Activated naive CD8-positive, alpha-beta T cell treated with anti-CD3 and anti-CD28 coated beads, Interleukin-2, amount 10 ng/mL, durations not matched to agents 7 days and 5 days (primary cell): ENCODE measurements around the gene NME3. TPM values are rescaled to one million over a fixed set of nuclear protein-coding genes. Genes with fewer than 3 reads are reported as not detected.
A peak's percentile ranks its signal among the peaks of the same experiment; 100 is the strongest.

ENCODE experiments used
- ATAC-seq: fragments of 150-1000 bp; cut with Tn5 transposase; one replicate; pipeline ENCODE4 v1.10.0; 2021; ENCODE audit warnings: low read depth, moderate library complexity
- POLR2A ChIA-PET: fragments of 350-600 bp; sonication (Branson Sonifier 250); formaldehyde crosslinking; loops from one replicate; lab custom pipeline; 2021; ENCODE audit warnings: antibody characterized with exemption; lab: Charles Lee
- DNase-seq: peaks from one replicate; pipeline ENCODE4 v3.0.0; 2021
- H3K27ac Mint-ChIP-seq: one replicate; pipeline ENCODE4 v1.8.0; 2022; ENCODE audit warnings: mild to moderate bottlenecking, mixed read lengths
- H3K27me3 Mint-ChIP-seq: one replicate; pipeline ENCODE4 v1.8.0; 2022; ENCODE audit warnings: mild to moderate bottlenecking, moderate library complexity, mixed read lengths
- H3K36me3 Mint-ChIP-seq: one replicate; pipeline ENCODE4 v1.8.0; 2021; ENCODE audit warnings: mild to moderate bottlenecking, mixed read lengths
- H3K4me1 Mint-ChIP-seq: one replicate; pipeline ENCODE4 v1.8.0; 2021; ENCODE audit warnings: mixed read lengths
- H3K4me3 Mint-ChIP-seq: one replicate; pipeline ENCODE4 v1.8.0; 2022; ENCODE audit warnings: mild to moderate bottlenecking, moderate library complexity, mixed read lengths
- H3K9me3 Mint-ChIP-seq: one replicate; pipeline ENCODE4 v1.8.0; 2021; ENCODE audit warnings: mixed read lengths
- total RNA-seq, 2 experiments: library from RNA; stranded (reverse); gene quantifications; one replicate each; pipeline ENCODE4 v1.2.3, GENCODE V29; 2021

NME3 gene
- total RNA-seq, 2 experiments from 2014 or later, result 58.1 to 60.9 TPM

DNA sequence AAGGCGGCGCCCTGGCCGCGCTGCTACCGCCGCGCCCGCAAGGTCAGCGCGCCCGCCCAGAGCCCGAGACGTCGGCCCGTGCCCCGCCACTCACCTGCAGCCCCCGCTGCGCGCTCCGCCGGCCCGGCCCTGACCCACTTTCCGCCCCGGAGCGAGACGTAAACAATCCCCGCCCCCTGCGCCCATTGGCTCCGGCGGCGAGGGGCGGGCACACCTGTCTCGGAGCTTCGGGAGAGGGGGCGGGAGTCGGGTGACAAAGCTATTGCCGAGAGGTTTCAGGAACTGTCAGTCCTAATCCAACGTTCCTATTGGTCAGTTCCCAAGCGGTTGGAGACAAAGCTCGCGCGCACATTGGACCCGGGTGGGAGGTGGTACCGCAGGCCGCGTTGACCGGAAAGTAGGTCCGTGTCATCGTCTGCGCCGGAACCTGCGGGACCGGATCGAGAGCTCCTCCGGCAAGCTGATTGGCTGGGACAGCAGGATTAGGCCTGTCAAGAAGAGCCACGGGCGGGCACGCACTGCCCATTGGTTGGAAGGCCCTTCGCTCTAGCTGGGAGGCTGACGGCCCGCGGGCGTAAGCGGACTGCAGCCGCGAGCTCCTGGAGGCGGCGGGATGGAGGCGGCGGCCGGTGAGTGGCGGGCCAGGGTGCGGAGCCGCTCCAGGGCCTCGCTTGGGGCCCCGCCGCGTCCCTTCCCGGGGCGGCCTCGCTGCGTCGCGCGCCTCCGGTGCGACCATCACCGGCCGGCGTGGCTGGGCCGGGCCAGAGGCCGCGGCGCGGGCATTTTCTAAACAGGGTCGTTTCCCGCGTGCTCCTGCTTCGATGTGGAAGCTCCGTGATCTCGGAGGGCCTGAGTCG, 11.3 kb upstream of the NME3 start, which contains the start of the genes NUBP2 and SPSB3:
Gene NUBP2 (plus strand): TSS at position 553 of the 857 bp plus-strand sequence. CDS start 61 bp downstream, at position 614.
Gene SPSB3 (minus strand): TSS at position 164 of the 857 bp plus-strand sequence. CDS start 1,088 bp downstream, outside the sequence.
- Mint-ChIP-seq H3K27me3 (no peaks in the 10 kb centered on the region), H3K4me1 (peaks cover 17% of the 10 kb centered on the region), H3K9me3 (no peaks in the 10 kb centered on the region), H3K4me3 (peak within 1 kb of the TSS; percentile 91), H3K36me3 (peaks cover 3% of the 10 kb centered on the region), H3K27ac (peak within 1 kb of the TSS; percentile 85)
- ATAC-seq (peak; percentile 91), DNase-seq (peak; percentile 94)
- POLR2A ChIA-PET, result interaction anchor here (0.6 to 3.7 kb wide), 18 partner anchors 9 to 1107 kb away, joined by 3 to 88 read pairs (median 6); partner anchors contain the start of genes EME2, FAHD1, HAGH and IFT140

GRCh38 chr16:1781758-1782407, 10.5 kb upstream of the NME3 start:
- POLR2A ChIA-PET, result interaction anchor here (0.9 to 3.7 kb wide), 14 partner anchors 9 to 373 kb away, joined by 3 to 88 read pairs (median 7); partner anchors contain the start of genes EME2, FAHD1, HAGH and IFT140
- ATAC-seq (no peak), DNase-seq (no peak)
- Mint-ChIP-seq H3K27ac (peak overlapping the region; percentile 70), H3K4me3 (peak overlapping the region; percentile 89), H3K36me3 (peaks cover 3% of the 10 kb centered on the region), H3K27me3 (no peaks in the 10 kb centered on the region), H3K9me3 (no peaks in the 10 kb centered on the region), H3K4me1 (peaks cover 17% of the 10 kb centered on the region)

- DNase-seq (peak; percentile 30), ATAC-seq (no peak)
- peak overlapping the region; percentile 89 for H3K4me3 Mint-ChIP-seq
- peaks cover 3% of the 10 kb centered on the region for H3K36me3 Mint-ChIP-seq
- POLR2A ChIA-PET, result interaction anchor here (1.1 to 3.7 kb wide), 5 partner anchors 9 to 103 kb away, joined by 3 to 88 read pairs (median 9); partner anchors contain the start of genes EME2, FAHD1, HAGH and JPT2
- peak overlapping the region; percentile 70 for H3K27ac Mint-ChIP-seq
- no peaks in the 10 kb centered on the region for H3K27me3 Mint-ChIP-seq
- H3K9me3 Mint-ChIP-seq, result no peaks in the 10 kb centered on the region
- H3K4me1 Mint-ChIP-seq, result peaks cover 17% of the 10 kb centered on the region
Measured at GRCh38 chr16:1781254-1781653, 9.9 kb upstream of the NME3 start.

GRCh38 chr16:1780677-1781072, 9.3 kb upstream of the NME3 start:
- Mint-ChIP-seq H3K27me3 (no peaks in the 10 kb centered on the region), H3K9me3 (no peaks in the 10 kb centered on the region), H3K4me3 (peak overlapping the region; percentile 89), H3K36me3 (peaks cover 3% of the 10 kb centered on the region), H3K4me1 (peaks cover 17% of the 10 kb centered on the region), H3K27ac (no peak overlapping the region)
- ATAC-seq (no peak), DNase-seq (no peak)
- POLR2A ChIA-PET, result interaction anchor here (0.8 to 1.1 kb wide), 2 partner anchors 10 to 18 kb away, joined by 3 read pairs; partner anchors contain the start of gene NME3

DNA sequence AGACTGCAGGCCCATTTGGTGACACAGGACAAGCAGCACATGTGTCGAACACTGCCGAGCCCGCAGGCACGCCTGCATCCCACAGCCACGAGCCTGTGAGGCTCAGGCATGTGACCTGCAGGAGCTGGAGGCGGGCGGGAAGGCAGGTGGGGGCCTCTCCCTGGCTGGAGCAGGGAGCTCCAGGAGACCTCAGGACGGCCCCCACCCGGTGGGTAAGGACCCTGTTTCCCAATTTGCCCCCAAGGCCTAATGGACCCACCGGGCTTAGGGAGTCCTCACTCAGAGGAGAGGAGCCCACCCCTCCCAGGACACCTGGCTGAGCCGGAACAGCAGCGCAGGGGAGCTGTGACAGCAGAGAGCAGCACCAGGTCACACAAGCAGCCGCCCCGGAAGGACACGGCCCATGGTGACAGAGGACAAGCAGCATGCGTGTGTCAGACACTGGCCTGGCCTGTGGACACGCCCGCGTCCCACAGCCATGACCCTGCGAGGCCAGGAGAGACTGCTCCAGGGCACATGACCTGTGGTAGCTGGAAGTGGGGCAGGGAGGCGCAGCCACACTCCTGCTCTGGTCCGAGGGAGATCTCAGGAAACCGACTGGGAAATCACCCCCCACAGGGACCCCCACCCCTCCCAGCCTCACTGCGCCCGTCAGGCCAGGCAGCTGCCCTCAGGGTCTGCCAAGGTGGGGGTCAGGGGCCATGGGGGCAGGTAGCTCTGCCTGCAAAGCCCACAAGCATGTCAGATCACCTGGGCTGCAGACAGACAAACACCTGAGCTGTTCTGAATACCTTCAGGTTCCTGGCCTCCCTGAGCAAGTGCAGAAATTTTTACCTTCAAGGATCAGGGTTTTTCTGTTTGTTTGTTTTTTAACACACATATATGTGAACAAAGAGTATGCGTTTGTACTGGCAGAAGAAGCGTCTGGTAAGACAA, 8.7 kb upstream of the NME3 start:
- ATAC-seq (no peak), DNase-seq (no peak)
- no peak overlapping the region for H3K4me3 Mint-ChIP-seq
- H3K27me3 Mint-ChIP-seq, result no peaks in the 10 kb centered on the region
- H3K4me1 Mint-ChIP-seq, result peaks cover 16% of the 10 kb centered on the region
- no peaks in the 10 kb centered on the region for H3K9me3 Mint-ChIP-seq
- no peak overlapping the region for H3K27ac Mint-ChIP-seq
- peaks cover 3% of the 10 kb centered on the region for H3K36me3 Mint-ChIP-seq
- POLR2A ChIA-PET, result interaction anchor here (0.8 to 1.5 kb wide), 2 partner anchors 9 to 10 kb away, joined by 3 to 4 read pairs; partner anchors contain the start of gene NME3

DNA sequence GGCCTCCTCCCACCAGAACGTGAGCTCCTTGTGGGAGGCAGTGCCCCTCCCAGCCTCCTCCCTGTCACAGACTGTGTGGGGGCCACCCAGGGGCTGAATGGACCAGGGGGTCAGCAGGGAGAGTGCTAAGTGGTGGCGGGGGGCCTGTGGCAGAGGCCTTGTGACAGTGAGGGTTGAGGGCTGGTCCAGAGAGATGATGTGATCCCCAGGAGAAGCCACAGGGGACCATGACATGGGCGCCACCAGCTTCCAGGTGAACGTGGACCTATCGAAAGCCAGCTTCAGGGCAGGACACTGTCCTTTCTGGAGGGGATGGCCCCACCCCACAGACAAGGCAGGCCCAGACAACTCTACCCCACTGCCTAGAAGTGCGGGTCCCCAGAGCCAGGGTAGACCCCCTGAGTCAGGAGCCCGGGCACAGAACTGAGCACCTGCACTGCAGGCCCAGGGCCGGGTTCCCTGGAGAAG, 7.9 kb upstream of the NME3 start:
- H3K9me3 Mint-ChIP-seq, result no peaks in the 10 kb centered on the region
- H3K4me1 Mint-ChIP-seq, result peaks cover 16% of the 10 kb centered on the region
- H3K4me3 Mint-ChIP-seq, result no peak overlapping the region
- peaks cover 3% of the 10 kb centered on the region for H3K36me3 Mint-ChIP-seq
- H3K27me3 Mint-ChIP-seq, result no peaks in the 10 kb centered on the region
- DNase-seq (no peak), ATAC-seq (no peak)
- POLR2A ChIA-PET, result interaction anchor here (1.5 kb wide), 1 partner anchor 9 kb away, joined by 4 read pairs; no protein-coding TSS in a partner anchor
- H3K27ac Mint-ChIP-seq, result peak overlapping the region; percentile 20

- ATAC-seq (no peak), DNase-seq (no peak)
- Mint-ChIP-seq H3K36me3 (peaks cover 3% of the 10 kb centered on the region), H3K27me3 (no peaks in the 10 kb centered on the region), H3K9me3 (no peaks in the 10 kb centered on the region), H3K4me1 (peaks cover 14% of the 10 kb centered on the region), H3K27ac (peak overlapping the region; percentile 20), H3K4me3 (no peak overlapping the region)
- POLR2A ChIA-PET, result interaction anchor here (1.5 kb wide), 1 partner anchor 9 kb away, joined by 4 read pairs; no protein-coding TSS in a partner anchor
Measured at GRCh38 chr16:1778200-1779179, 7.1 kb upstream of the NME3 start.

GRCh38 chr16:1777375-1778199, 6.2 kb upstream of the NME3 start:
- peaks cover 3% of the 10 kb centered on the region for H3K36me3 Mint-ChIP-seq
- DNase-seq (no peak), ATAC-seq (no peak)
- H3K27ac Mint-ChIP-seq, result no peak overlapping the region
- H3K4me1 Mint-ChIP-seq, result peaks cover 12% of the 10 kb centered on the region
- no peaks in the 10 kb centered on the region for H3K9me3 Mint-ChIP-seq
- H3K4me3 Mint-ChIP-seq, result no peak overlapping the region
- POLR2A ChIA-PET, result no interaction called here
- H3K27me3 Mint-ChIP-seq, result no peaks in the 10 kb centered on the region

DNA sequence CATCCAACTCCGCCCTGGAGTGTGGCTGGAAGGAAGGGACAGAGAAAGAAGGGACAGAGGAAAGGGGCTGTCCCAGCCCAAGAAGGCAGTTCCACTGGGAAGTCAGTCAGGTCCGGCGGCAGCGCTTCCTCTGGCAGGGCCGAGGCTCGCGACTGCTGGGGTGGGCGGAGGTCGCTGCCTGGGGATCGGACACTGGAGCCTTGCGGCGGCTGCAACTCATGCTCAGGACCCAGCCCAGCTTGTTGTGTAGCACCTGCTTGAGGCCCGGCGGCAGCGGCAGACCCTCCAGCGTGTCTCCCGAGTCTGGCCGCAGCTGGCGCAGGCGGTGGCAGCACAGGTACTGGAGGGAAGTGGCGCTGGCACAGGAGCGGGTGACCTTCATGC, 5.6 kb upstream of the NME3 start:
- no peaks in the 10 kb centered on the region for H3K9me3 Mint-ChIP-seq
- no peak overlapping the region for H3K4me3 Mint-ChIP-seq
- H3K4me1 Mint-ChIP-seq, result peaks cover 15% of the 10 kb centered on the region
- H3K27ac Mint-ChIP-seq, result no peak overlapping the region
- H3K36me3 Mint-ChIP-seq, result peaks cover 5% of the 10 kb centered on the region
- ATAC-seq (no peak), DNase-seq (no peak)
- no peaks in the 10 kb centered on the region for H3K27me3 Mint-ChIP-seq
- POLR2A ChIA-PET, result no interaction called here

DNA sequence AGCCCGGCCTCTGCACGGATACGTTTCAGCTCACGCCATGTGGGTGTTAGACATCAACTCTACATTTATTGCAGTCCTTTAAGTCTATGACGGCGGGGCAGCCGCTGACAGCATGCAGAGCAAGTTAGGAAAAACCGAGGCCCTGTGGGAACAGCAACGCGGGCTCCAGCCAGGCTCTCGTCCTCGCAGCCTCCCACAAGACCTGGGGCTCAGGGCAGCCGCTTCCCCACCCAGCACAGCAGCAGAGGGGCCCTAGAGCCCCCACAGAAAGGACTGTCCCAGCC, 5.3 kb upstream of the NME3 start:
- H3K27ac Mint-ChIP-seq, result no peak overlapping the region
- no peak for ATAC-seq
- H3K4me3 Mint-ChIP-seq, result no peak overlapping the region
- H3K36me3 Mint-ChIP-seq, result peaks cover 2% of the 10 kb centered on the region
- no peak for DNase-seq
- no peaks in the 10 kb centered on the region for H3K9me3 Mint-ChIP-seq
- peaks cover 13% of the 10 kb centered on the region for H3K4me1 Mint-ChIP-seq
- H3K27me3 Mint-ChIP-seq, result no peaks in the 10 kb centered on the region
- POLR2A ChIA-PET, result no interaction called here
